ENCODE measurements around the gene RPS23.

DNA sequence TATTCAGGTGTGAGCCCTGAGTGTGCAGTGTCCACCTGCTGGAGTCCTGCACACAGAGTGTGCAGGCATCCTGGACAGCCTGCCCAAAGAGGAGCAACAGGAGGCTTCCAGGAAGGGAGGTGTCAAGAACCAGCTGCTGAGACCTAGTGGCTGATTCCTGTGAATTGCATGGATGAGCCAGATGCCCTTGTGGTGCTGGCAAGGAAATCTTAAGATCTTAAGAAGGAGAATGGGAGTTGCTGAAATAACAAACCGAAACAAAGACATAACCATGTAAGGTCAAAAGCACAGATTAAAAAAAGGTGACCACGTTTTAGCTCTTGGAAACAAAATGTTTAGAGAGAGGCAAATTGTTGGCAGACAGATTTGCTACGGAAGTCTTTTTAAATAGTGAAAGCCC is 29.3 kb upstream of the RPS23 start:
- TF ChIP-seq POLR2A (IDR thresholded peaks at IDR 0.05; ENCODE audit: low read depth, low read length) = no peak
- no peak for TF ChIP-seq POLR2AphosphoS5 (IDR thresholded peaks at IDR 0.05; ENCODE audit: low read depth, low read length)
- TF ChIP-seq TAF1 (IDR thresholded peaks at IDR 0.05; ENCODE audit: low read depth, low read length) = no peak
